Tibial nerve (tissue), 4 donors: ENCODE data around the gene NPR3.

Experiments used
- EP300 ChIP-seq, 2 donors: sonication (generic); formaldehyde crosslinking; IDR thresholded peaks; one replicate each; pipeline ENCODE4 v1.6.1; 2017; ENCODE audit warnings: antibody characterized with exemption in 2 of 2, mild to moderate bottlenecking in 1 of 2
- POLR2A ChIP-seq, 2 donors: fragments of 450-650 bp; IDR thresholded peaks; one replicate each; pipeline ENCODE4 v1.6.1; 2017; ENCODE audit warnings: antibody characterized with exemption in 2 of 2, mild to moderate bottlenecking in 2 of 2, moderate library complexity in 2 of 2
- TF ChIP-seq, protein P1 (sequence below), 5 experiments: fragments of 200-600 bp in 3 of 5; fragments of 450-650 bp in 2 of 5; sonication (generic) in 3 of 5; IDR thresholded peaks; one replicate each; pipeline ENCODE4 v1.5.1; 2016 to 2019; ENCODE audit warnings: antibody characterized with exemption in 5 of 5, mild to moderate bottlenecking in 3 of 5, moderate library complexity in 2 of 5

DNA sequence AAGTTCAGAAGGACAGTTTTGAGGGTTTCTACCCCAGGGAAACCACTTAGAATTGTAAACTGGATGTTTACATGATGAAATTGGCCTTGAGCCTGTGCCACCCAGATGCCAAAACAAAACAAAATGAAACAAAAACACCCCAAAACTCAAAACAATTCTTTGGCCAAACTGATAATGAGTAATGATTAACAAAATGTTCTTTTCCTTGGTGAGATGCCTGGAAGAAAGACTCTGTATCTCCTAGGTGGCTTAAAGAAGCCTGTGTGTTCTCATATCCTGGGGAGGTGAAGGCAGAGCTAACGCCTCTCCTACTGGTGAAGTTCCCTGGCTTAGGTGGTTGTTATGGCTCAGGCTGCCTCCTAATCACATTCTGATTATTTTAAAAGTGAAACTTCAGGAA, 120.5 kb downstream of the NPR3 start:
- TF ChIP-seq, protein P1, sequence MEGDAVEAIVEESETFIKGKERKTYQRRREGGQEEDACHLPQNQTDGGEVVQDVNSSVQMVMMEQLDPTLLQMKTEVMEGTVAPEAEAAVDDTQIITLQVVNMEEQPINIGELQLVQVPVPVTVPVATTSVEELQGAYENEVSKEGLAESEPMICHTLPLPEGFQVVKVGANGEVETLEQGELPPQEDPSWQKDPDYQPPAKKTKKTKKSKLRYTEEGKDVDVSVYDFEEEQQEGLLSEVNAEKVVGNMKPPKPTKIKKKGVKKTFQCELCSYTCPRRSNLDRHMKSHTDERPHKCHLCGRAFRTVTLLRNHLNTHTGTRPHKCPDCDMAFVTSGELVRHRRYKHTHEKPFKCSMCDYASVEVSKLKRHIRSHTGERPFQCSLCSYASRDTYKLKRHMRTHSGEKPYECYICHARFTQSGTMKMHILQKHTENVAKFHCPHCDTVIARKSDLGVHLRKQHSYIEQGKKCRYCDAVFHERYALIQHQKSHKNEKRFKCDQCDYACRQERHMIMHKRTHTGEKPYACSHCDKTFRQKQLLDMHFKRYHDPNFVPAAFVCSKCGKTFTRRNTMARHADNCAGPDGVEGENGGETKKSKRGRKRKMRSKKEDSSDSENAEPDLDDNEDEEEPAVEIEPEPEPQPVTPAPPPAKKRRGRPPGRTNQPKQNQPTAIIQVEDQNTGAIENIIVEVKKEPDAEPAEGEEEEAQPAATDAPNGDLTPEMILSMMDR (IDR thresholded peaks at IDR 0.05) = no peak
- TF ChIP-seq POLR2A (IDR thresholded peaks at IDR 0.05) (no peak), EP300 (IDR thresholded peaks at IDR 0.05) (no peak)
